Kidney epithelial cell (primary cell): ENCODE measurements around the gene PTH1R. TPM values are rescaled to one million over a fixed set of nuclear protein-coding genes. Genes with fewer than 3 reads are reported as not detected.

Source experiments
- DNase-seq: peaks from one replicate; pipeline ENCODE4 v3.0.0-alpha.2; 2010; ENCODE audit warnings: low read depth
- H3K27me3 ChIP-seq: 2 replicates; pipeline ENCODE4 v1.6.0; 2011; ENCODE audit warnings: low read length; ENCODE audit not compliant: control insufficient read depth, insufficient read depth
- H3K36me3 ChIP-seq: 2 replicates; pipeline ENCODE4 v1.5.1; 2011; ENCODE audit warnings: low read length; ENCODE audit not compliant: control insufficient read depth, insufficient read depth
- H3K4me3 ChIP-seq: 2 replicates; pipeline ENCODE4 v1.5.1; 2011; ENCODE audit warnings: low read depth, mild to moderate bottlenecking, control low read depth, low read length
- CTCF ChIP-seq: IDR thresholded peaks from 2 replicates; pipeline ENCODE4 v1.5.1; 2011; ENCODE audit warnings: mild to moderate bottlenecking, moderate library complexity, low read length, control low read depth, inconsistent platforms; ENCODE audit not compliant: insufficient read depth, poor library complexity, severe bottlenecking
- total RNA-seq: library from RNA; depleted of rRNA; stranded (reverse); fragments of >200 nt; gene quantifications from 2 replicates; pipeline ENCODE4 v1.2.3, GENCODE V29; 2015

Gene PTH1R
- total RNA-seq, 1 donor from 2014 or later = 2.1 TPM

GRCh38 chr3:46854555-46854991 is 22.9 kb upstream of the PTH1R start:
- H3K4me3 ChIP-seq = no peak overlapping the region
- no peak for TF ChIP-seq CTCF
- H3K27me3 ChIP-seq = peaks cover 27% of the 10 kb centered on the region
- no peak for DNase-seq
- H3K36me3 ChIP-seq = no peaks in the 10 kb centered on the region

- TF ChIP-seq CTCF = no peak
- no peaks in the 10 kb centered on the region for H3K36me3 ChIP-seq
- peaks cover 27% of the 10 kb centered on the region for H3K27me3 ChIP-seq
- no peak for DNase-seq
- no peak overlapping the region for H3K4me3 ChIP-seq
These were observed 20.7 kb upstream of the PTH1R start for GRCh38 chr3:46856576-46857471.

GRCh38 chr3:46857485-46858341 is 19.8 kb upstream of the PTH1R start:
- no peak for TF ChIP-seq CTCF
- H3K4me3 ChIP-seq = no peak overlapping the region
- peaks cover 27% of the 10 kb centered on the region for H3K27me3 ChIP-seq
- DNase-seq = no peak
- H3K36me3 ChIP-seq = no peaks in the 10 kb centered on the region

GRCh38 chr3:46858456-46858855 is 19.1 kb upstream of the PTH1R start:
- Histone ChIP-seq H3K36me3 (no peaks in the 10 kb centered on the region), H3K4me3 (no peak overlapping the region), H3K27me3 (peaks cover 27% of the 10 kb centered on the region)
- no peak for DNase-seq
- TF ChIP-seq CTCF = no peak

GRCh38 chr3:46859001-46859710 is 18.4 kb upstream of the PTH1R start:
- no peak for TF ChIP-seq CTCF
- Histone ChIP-seq H3K36me3 (no peaks in the 10 kb centered on the region), H3K27me3 (peaks cover 27% of the 10 kb centered on the region), H3K4me3 (no peak overlapping the region)
- DNase-seq = no peak
